A673 (cell line): ENCODE measurements around the gene ANO2. TPM values are rescaled to one million over a fixed set of nuclear protein-coding genes. Genes with fewer than 3 reads are reported as not detected.

Experiments used
- BruUV-seq: library from RNA; stranded (reverse); fragments of 400-500 nt; replicated peaks from 2 replicates; lab custom pipeline; 2021; lab: Mats Ljungman, UMichigan
- CTCF ChIA-PET: fragments of 300-600 bp; sonication (Branson Sonifier 250); formaldehyde crosslinking; loops from one replicate; lab custom pipeline; 2022; ENCODE audit warnings: antibody characterized with exemption; lab: Charles Lee
- POLR2A ChIA-PET: fragments of 300-600 bp; sonication (Branson Sonifier 250); formaldehyde crosslinking; loops from one replicate; lab custom pipeline; 2022; ENCODE audit warnings: antibody characterized with exemption; ENCODE audit not compliant: low non-redundant PET; lab: Charles Lee
- DNase-seq: peaks from one replicate; pipeline ENCODE4 v3.0.0-alpha.2; 2015; ENCODE audit warnings: low spot score
- H3K27ac ChIP-seq: fragments of 200-600 bp; sonication (generic); 2 replicates; pipeline ENCODE4 v1.5.1; 2016; ENCODE audit warnings: mixed run types, low read depth, mild to moderate bottlenecking, mixed read lengths, antibody characterized with exemption, low read length; ENCODE audit not compliant: poor library complexity, severe bottlenecking
- H3K27me3 ChIP-seq: fragments of 200-600 bp; sonication (generic); replicated peaks from 2 replicates; pipeline ENCODE4 v1.6.1; 2017; ENCODE audit warnings: mixed run types, low read depth, mild to moderate bottlenecking, mixed read lengths, antibody characterized with exemption, low read length; ENCODE audit not compliant: insufficient read depth, poor library complexity
- H3K36me3 ChIP-seq: fragments of 200-600 bp; sonication (generic); 2 replicates; pipeline ENCODE4 v1.6.1; 2016; ENCODE audit warnings: mixed run types, mild to moderate bottlenecking, mixed read lengths, antibody characterized with exemption, low read length; ENCODE audit not compliant: insufficient read depth, poor library complexity, severe bottlenecking
- H3K4me1 ChIP-seq: fragments of 200-600 bp; sonication (generic); 2 replicates; pipeline ENCODE4 v1.6.1; 2017; ENCODE audit warnings: mixed run types, mild to moderate bottlenecking, mixed read lengths, antibody characterized with exemption, low read length; ENCODE audit not compliant: insufficient read depth, poor library complexity, severe bottlenecking
- H3K4me3 ChIP-seq: fragments of 200-600 bp; sonication (generic); 2 replicates; pipeline ENCODE4 v1.5.1; 2016; ENCODE audit warnings: low read depth, mixed run types, mild to moderate bottlenecking, mixed read lengths, low read length; ENCODE audit not compliant: poor library complexity, severe bottlenecking
- H3K9me3 ChIP-seq: fragments of 200-600 bp; sonication (generic); 2 replicates; pipeline ENCODE4 v1.6.1; 2016; ENCODE audit warnings: mixed run types, low read depth, mild to moderate bottlenecking, mixed read lengths, antibody characterized with exemption, low read length; ENCODE audit not compliant: poor library complexity, severe bottlenecking
- EZH2 ChIP-seq: fragments of 200-600 bp; sonication (generic); IDR thresholded peaks from 2 replicates; pipeline ENCODE4 v1.6.1; 2017; ENCODE audit warnings: borderline replicate concordance, low read depth, mild to moderate bottlenecking, mixed read lengths, antibody characterized with exemption, low read length; ENCODE audit not compliant: poor library complexity, severe bottlenecking
- intact Hi-C: fragments of 100-400 bp; cut with micrococcal nuclease; formaldehyde crosslinking; loops from one replicate; pipeline ENCODE4 v1.10.0; 2022; ENCODE audit not compliant: unreplicated experiment
- total RNA-seq: library from RNA; stranded (reverse); gene quantifications from 2 replicates; pipeline ENCODE4 v1.2.3, GENCODE V29; 2021
- TF ChIP-seq, protein P1 (sequence below): fragments of 300-800, 200-600 bp; sonication (generic); conservative IDR thresholded peaks from 2 replicates; pipeline ENCODE4 v1.5.1; 2017; ENCODE audit warnings: low read depth, mild to moderate bottlenecking, antibody characterized with exemption, low read length, moderate library complexity, mixed read lengths

The ANO2 gene
- total RNA-seq, 1 experiment from 2014 or later = not detected

DNA sequence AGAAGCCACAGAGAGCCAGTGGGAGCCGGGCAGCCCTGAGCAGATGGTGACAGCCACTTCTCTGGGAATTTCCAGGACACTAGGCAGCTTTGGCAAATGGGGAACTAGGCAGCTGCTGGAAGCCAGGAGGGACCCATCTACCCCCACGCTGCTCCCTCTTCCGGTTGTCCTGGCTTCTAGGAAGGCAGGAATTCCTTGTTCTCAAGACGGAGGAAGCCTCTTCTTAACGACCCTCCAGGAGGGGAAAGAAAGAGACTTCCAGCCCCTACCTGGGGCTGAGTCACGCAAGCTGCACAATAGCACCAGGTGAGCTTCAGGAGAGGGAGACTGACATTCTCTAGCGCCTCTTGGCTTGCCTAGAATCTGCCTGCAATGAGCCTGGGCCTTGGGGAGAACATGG is 141.5 kb downstream of the ANO2 start:
- no peak overlapping the region for H3K27ac ChIP-seq
- ChIA-PET POLR2A (no interaction called here), CTCF (no interaction called here)
- H3K4me3 ChIP-seq = no peak overlapping the region
- no peaks in the 10 kb centered on the region for H3K9me3 ChIP-seq
- H3K36me3 ChIP-seq = no peaks in the 10 kb centered on the region
- intact Hi-C loops = no loop called here
- no TSS peak for BruUV-seq
- DNase-seq = no peak
- TF ChIP-seq, protein P1, sequence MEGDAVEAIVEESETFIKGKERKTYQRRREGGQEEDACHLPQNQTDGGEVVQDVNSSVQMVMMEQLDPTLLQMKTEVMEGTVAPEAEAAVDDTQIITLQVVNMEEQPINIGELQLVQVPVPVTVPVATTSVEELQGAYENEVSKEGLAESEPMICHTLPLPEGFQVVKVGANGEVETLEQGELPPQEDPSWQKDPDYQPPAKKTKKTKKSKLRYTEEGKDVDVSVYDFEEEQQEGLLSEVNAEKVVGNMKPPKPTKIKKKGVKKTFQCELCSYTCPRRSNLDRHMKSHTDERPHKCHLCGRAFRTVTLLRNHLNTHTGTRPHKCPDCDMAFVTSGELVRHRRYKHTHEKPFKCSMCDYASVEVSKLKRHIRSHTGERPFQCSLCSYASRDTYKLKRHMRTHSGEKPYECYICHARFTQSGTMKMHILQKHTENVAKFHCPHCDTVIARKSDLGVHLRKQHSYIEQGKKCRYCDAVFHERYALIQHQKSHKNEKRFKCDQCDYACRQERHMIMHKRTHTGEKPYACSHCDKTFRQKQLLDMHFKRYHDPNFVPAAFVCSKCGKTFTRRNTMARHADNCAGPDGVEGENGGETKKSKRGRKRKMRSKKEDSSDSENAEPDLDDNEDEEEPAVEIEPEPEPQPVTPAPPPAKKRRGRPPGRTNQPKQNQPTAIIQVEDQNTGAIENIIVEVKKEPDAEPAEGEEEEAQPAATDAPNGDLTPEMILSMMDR = no peak
- TF ChIP-seq EZH2 = no peak
- no peaks in the 10 kb centered on the region for H3K4me1 ChIP-seq
- H3K27me3 ChIP-seq = peaks cover 71% of the 10 kb centered on the region

DNA sequence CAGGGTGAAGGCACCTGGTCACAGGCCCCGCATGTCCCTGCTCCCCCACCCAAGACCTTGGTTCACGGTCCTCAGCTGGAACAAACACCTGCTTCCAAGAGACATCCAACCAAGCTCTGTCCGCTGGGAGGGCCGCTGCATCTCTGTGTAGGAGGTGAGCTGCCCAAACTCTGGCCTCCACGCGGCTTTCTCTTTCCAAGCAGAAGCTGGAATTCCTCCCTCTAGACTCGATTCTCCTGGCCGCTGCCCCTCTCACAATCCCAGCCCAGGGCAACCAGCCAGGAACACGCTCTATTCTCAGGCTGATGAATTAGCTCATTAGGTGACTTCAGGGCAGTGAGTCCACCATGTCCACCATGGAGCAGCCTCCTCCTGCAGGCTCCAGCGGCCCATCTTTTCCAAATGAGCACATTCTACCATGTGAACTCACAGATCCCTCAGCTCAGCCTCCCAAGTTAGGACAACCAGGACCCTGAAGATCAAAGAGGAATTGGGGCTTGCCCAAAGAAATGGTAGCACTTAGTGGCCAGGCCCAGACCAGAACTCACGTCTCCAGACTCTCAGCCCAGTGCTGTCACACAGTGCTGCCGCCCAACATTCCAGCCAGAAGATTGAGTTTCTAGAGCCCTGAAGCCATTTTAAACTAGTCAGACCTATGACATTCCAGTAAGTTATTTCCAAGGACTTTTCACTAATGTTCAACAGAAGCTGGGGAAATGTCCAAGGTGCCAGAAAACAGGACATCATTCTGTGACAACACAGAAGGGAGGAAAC is 146.6 kb downstream of the ANO2 start:
- Histone ChIP-seq H3K4me3 (no peak overlapping the region), H3K36me3 (no peaks in the 10 kb centered on the region), H3K9me3 (no peaks in the 10 kb centered on the region), H3K27me3 (peaks cover 20% of the 10 kb centered on the region), H3K4me1 (no peaks in the 10 kb centered on the region), H3K27ac (no peak overlapping the region)
- ChIA-PET POLR2A (no interaction called here), CTCF (no interaction called here)
- no TSS peak for BruUV-seq
- intact Hi-C loops = loop anchor here (5.0 kb wide), 1 partner anchor 51 kb away; no protein-coding TSS in a partner anchor
- TF ChIP-seq, protein P1 = no peak
- DNase-seq = no peak

DNA sequence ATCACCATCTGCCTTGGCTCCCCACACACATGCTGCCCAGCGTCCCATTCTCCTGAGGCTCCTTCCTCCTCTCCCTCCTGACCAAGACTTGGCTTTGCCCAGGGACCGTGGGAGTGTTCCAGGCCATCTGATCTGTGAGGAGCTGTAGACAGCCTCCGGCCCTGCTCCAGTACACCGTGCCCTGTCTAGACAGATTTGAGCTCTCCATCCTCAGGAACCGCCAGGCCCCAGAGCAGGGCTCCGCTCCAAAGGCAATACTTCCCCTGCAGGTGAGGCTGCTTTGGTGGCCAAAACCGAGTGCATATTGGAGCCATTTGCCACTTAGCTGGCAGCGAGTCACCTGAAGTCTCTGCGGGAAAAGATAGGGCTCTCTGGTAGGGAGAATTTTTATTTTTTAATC is 147.4 kb downstream of the ANO2 start:
- BruUV-seq = no TSS peak
- ChIA-PET POLR2A (no interaction called here), CTCF (interaction anchor here (0.7 to 1.2 kb wide), 2 partner anchors 53 to 626 kb away, joined by 3 to 4 read pairs; no protein-coding TSS in a partner anchor)
- TF ChIP-seq, protein P1 = no peak
- no peak for TF ChIP-seq EZH2
- Histone ChIP-seq H3K36me3 (no peaks in the 10 kb centered on the region), H3K4me1 (no peaks in the 10 kb centered on the region), H3K9me3 (no peaks in the 10 kb centered on the region), H3K4me3 (no peak overlapping the region), H3K27ac (no peak overlapping the region), H3K27me3 (peaks cover 13% of the 10 kb centered on the region)
- DNase-seq = no peak
- intact Hi-C loops = loop anchor here (5.0 kb wide), 1 partner anchor 50 kb away; no protein-coding TSS in a partner anchor
